H9 (cell line): Measurements from ENCODE around the gene KCNA5. TPM values are rescaled to one million over a fixed set of nuclear protein-coding genes. Genes with fewer than 3 reads are reported as not detected.

ENCODE experiments used
- DNase-seq: peaks from one replicate; pipeline ENCODE4 v3.0.0-alpha.2; 2017
- H2AFZ ChIP-seq: one replicate; pipeline ENCODE4 v1.6.1; 2013; ENCODE audit warnings: mild to moderate bottlenecking, low read length, control low read depth, moderate library complexity
- H2AK5ac ChIP-seq: 2 replicates; pipeline ENCODE4 v1.6.1; 2013; ENCODE audit warnings: low read length, control low read depth, mixed read lengths; ENCODE audit not compliant: insufficient read length
- H2BK120ac ChIP-seq: one replicate; pipeline ENCODE4 v1.6.1; 2013; ENCODE audit warnings: low read depth, mild to moderate bottlenecking, low read length, control low read depth, inconsistent platforms; ENCODE audit not compliant: poor library complexity, severe bottlenecking
- H2BK12ac ChIP-seq: 2 replicates; pipeline ENCODE4 v1.6.1; 2013; ENCODE audit warnings: low read length, control low read depth, mixed read lengths, low read depth; ENCODE audit not compliant: insufficient read length
- H2BK15ac ChIP-seq: 2 replicates; pipeline ENCODE4 v1.6.1; 2013; ENCODE audit warnings: low read depth, low read length, control low read depth
- H2BK20ac ChIP-seq: one replicate; pipeline ENCODE4 v1.6.1; 2013; ENCODE audit warnings: low read depth, mild to moderate bottlenecking, low read length, control low read depth, inconsistent platforms; ENCODE audit not compliant: poor library complexity, severe bottlenecking
- H2BK5ac ChIP-seq: 2 replicates; pipeline ENCODE4 v1.6.1; 2013; ENCODE audit warnings: low read length, control low read depth, mixed read lengths; ENCODE audit not compliant: insufficient read length
- H3K14ac ChIP-seq: 2 replicates; pipeline ENCODE4 v1.6.1; 2013; ENCODE audit warnings: low read length, control low read depth; ENCODE audit not compliant: insufficient read depth
- H3K18ac ChIP-seq: 2 replicates; pipeline ENCODE4 v1.6.1; 2013; ENCODE audit warnings: low read depth, mild to moderate bottlenecking, mixed read lengths, low read length, control low read depth; ENCODE audit not compliant: insufficient read length
- H3K23ac ChIP-seq: 2 replicates; pipeline ENCODE4 v1.6.1; 2013; ENCODE audit warnings: low read length, control low read depth, mixed read lengths, low read depth; ENCODE audit not compliant: insufficient read length
- H3K23me2 ChIP-seq: 2 replicates; pipeline ENCODE4 v1.6.1; 2013; ENCODE audit warnings: low read depth, mild to moderate bottlenecking, mixed read lengths, low read length, control low read depth; ENCODE audit not compliant: insufficient read length, poor library complexity, severe bottlenecking
- H3K27ac ChIP-seq: 2 replicates; pipeline ENCODE4 v1.5.1; 2013; ENCODE audit warnings: low read length, control low read depth, mixed read lengths, low read depth; ENCODE audit not compliant: insufficient read length
- H3K27me3 ChIP-seq: 2 replicates; pipeline ENCODE4 v1.6.1; 2013; ENCODE audit warnings: low read length, control low read depth, inconsistent platforms; ENCODE audit not compliant: insufficient read depth
- H3K4ac ChIP-seq: 2 replicates; pipeline ENCODE4 v1.6.1; 2013; ENCODE audit warnings: low read depth, mild to moderate bottlenecking, control low read depth, inconsistent platforms, low read length, moderate library complexity
- H3K4me1 ChIP-seq: 2 replicates; pipeline ENCODE4 v1.6.1; 2013; ENCODE audit warnings: low read length, control low read depth, inconsistent platforms; ENCODE audit not compliant: insufficient read depth
- H3K4me2 ChIP-seq: 2 replicates; pipeline ENCODE4 v1.6.1; 2013; ENCODE audit warnings: low read length, control low read depth, mixed read lengths; ENCODE audit not compliant: insufficient read length, insufficient read depth
- H3K56ac ChIP-seq: 2 replicates; pipeline ENCODE4 v1.6.1; 2013; ENCODE audit warnings: low read depth, mild to moderate bottlenecking, mixed read lengths, low read length, control low read depth; ENCODE audit not compliant: insufficient read length
- H3K79me1 ChIP-seq: 2 replicates; pipeline ENCODE4 v1.6.1; 2013; ENCODE audit warnings: low read depth, mild to moderate bottlenecking, moderate library complexity, low read length, control low read depth, inconsistent platforms; ENCODE audit not compliant: insufficient read depth, poor library complexity, severe bottlenecking
- H3K79me2 ChIP-seq: 2 replicates; pipeline ENCODE4 v1.6.1; 2013; ENCODE audit warnings: low read length, control low read depth, inconsistent platforms; ENCODE audit not compliant: insufficient read depth
- H3K9ac ChIP-seq: 2 replicates; pipeline ENCODE4 v1.6.1; 2013; ENCODE audit warnings: low read length, control low read depth, mixed read lengths; ENCODE audit not compliant: insufficient read length; ENCODE audit errors: extremely low read depth
- H3K9me3 ChIP-seq: one replicate; pipeline ENCODE4 v1.6.1; 2013; ENCODE audit warnings: low read depth, low read length, inconsistent platforms; ENCODE audit not compliant: control insufficient read depth
- H3T11ph ChIP-seq: one replicate; pipeline ENCODE4 v1.6.1; 2013; ENCODE audit warnings: mild to moderate bottlenecking, low read length, control low read depth, inconsistent platforms
- H4K20me1 ChIP-seq: one replicate; pipeline ENCODE4 v1.6.1; 2013; ENCODE audit not compliant: control insufficient read depth, insufficient read length, insufficient read depth
- H4K5ac ChIP-seq: 2 replicates; pipeline ENCODE4 v1.6.1; 2013; ENCODE audit warnings: low read depth, mild to moderate bottlenecking, mixed read lengths, low read length, control low read depth; ENCODE audit not compliant: insufficient read length
- H4K8ac ChIP-seq: replicated peaks from 2 replicates; pipeline ENCODE4 v1.6.1; 2013; ENCODE audit warnings: low read length, control low read depth, mixed read lengths, low read depth; ENCODE audit not compliant: insufficient read length
- H4K91ac ChIP-seq: 2 replicates; pipeline ENCODE4 v1.6.1; 2013; ENCODE audit warnings: low read depth, mild to moderate bottlenecking, moderate library complexity, mixed read lengths, low read length, control low read depth; ENCODE audit not compliant: insufficient read length
- H3K27ac Mint-ChIP-seq, 3 experiments: 2 replicates in 2 of 3; 3 replicates in 1 of 3; pipeline ENCODE4 v1.8.0; 2020 to 2021; ENCODE audit warnings: mixed read lengths in 3 of 3, mild to moderate bottlenecking in 1 of 3, moderate library complexity in 1 of 3
- H3K27me3 Mint-ChIP-seq: 2 replicates; pipeline ENCODE4 v1.8.0; 2021; ENCODE audit warnings: low read depth, mild to moderate bottlenecking, moderate library complexity, mixed read lengths
- H3K36me3 Mint-ChIP-seq, 3 experiments: 2 replicates in 2 of 3; 3 replicates in 1 of 3; pipeline ENCODE4 v1.8.0; 2020 to 2021; ENCODE audit warnings: low read depth in 3 of 3, mixed read lengths in 3 of 3; ENCODE audit not compliant: insufficient read depth in 1 of 3
- H3K4me1 Mint-ChIP-seq, 2 experiments: 2 replicates each; pipeline ENCODE4 v1.8.0; 2020; ENCODE audit warnings: mixed read lengths in 2 of 2
- H3K4me3 Mint-ChIP-seq, 2 experiments: 2 replicates in 1 of 2; 3 replicates in 1 of 2; pipeline ENCODE4 v1.8.0; 2020 to 2021; ENCODE audit warnings: mild to moderate bottlenecking in 2 of 2, mixed read lengths in 2 of 2, moderate library complexity in 1 of 2
- H3K9me3 Mint-ChIP-seq, 2 experiments: 2 replicates in 1 of 2; 3 replicates in 1 of 2; pipeline ENCODE4 v1.8.0; 2020; ENCODE audit warnings: mild to moderate bottlenecking in 2 of 2, mixed read lengths in 2 of 2, moderate library complexity in 1 of 2
- WGBS: extraction: QIAGEN DNeasy Blood & Tissue Kit; methylation state at CpG from one replicate; pipeline ENCODE4 v1.1.7; 2013; ENCODE audit warnings: missing lambda C conversion rate, low lambda C conversion rate, mixed read lengths; ENCODE audit not compliant: insufficient read length; ENCODE audit errors: extremely low coverage; 5-methylcytosine and 5-hydroxymethylcytosine counted together
- total RNA-seq: library from RNA; stranded (reverse); gene quantifications from 2 replicates; pipeline ENCODE4 v1.2.1, GENCODE V29; 2021
- TF ChIP-seq, protein P1 (sequence below): fragments of 200-600 bp; sonication (generic); conservative IDR thresholded peaks from 3 replicates; pipeline ENCODE4 v1.8.0; 2021; ENCODE audit warnings: antibody characterized with exemption, mild to moderate bottlenecking

The KCNA5 gene
- total RNA-seq, 1 experiment from 2014 or later, result 0.22 TPM

DNA sequence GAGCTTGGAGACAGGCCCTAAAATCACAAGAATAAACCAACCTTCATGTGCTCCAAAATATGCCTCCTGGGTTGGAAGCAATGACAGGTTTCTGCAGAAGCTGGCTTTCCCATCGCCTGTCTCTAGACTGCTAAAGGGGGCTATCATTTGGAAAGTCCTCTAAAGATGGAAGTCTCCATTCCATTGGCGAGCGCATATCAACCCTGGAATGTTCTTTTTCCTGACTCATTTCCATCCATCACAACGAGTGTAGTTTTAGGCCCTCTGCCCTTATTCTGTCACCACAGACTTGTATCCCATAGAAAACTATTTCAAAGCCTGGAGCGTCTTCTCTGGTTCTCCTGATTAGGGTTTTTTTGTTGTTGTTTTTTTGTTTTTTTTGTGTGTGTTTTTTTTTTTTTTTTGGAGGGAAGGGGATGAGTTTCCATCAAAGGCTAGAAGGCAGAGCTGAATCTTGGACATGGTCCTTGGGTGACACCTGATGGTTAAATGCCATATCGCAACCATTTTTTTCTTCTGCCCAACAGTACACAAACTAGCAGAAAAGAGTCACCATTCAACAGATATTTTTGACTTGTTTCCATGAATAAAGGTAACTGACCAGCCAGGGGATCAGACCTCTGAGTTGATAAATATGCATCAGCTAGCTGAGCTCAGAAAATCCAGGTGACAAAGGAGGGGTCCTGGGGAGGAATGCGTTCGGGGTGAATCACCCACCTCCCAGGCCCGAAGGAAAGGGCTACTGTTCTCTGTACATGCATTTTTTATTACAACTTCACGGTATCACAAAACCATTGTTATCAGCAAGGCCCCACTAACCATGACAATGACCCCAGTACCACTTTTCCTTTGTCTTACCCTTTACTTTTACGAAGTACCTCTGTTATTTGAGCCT lies 40.5 kb downstream of the KCNA5 start:
- Histone ChIP-seq H2AK5ac (no peak overlapping the region), H2BK120ac (no peak overlapping the region), H3K23ac (no peak overlapping the region), H3K23me2 (no peaks in the 10 kb centered on the region), H3K27ac (no peak overlapping the region), H3K14ac (no peak overlapping the region), H4K91ac (no peak overlapping the region), H3T11ph (no peak overlapping the region), H3K27me3 (no peaks in the 10 kb centered on the region), H3K4ac (no peak overlapping the region), H3K18ac (no peak overlapping the region), H3K9ac (no peak overlapping the region), H4K8ac (no peak overlapping the region), H2AFZ (no peak overlapping the region), H3K79me1 (no peaks in the 10 kb centered on the region), H3K4me1 (no peaks in the 10 kb centered on the region; the same call in 1 of the 2 replicates), H2BK15ac (no peak overlapping the region), H3K9me3 (no peaks in the 10 kb centered on the region), H2BK5ac (no peak overlapping the region), H3K56ac (no peak overlapping the region), H4K20me1 (no peaks in the 10 kb centered on the region), H3K79me2 (no peaks in the 10 kb centered on the region), H3K4me2 (no peak overlapping the region), H4K5ac (no peak overlapping the region), H2BK20ac (no peak overlapping the region), H2BK12ac (no peak overlapping the region)
- H3K4me3 Mint-ChIP-seq, result no peak overlapping the region
- TF ChIP-seq, protein P1, sequence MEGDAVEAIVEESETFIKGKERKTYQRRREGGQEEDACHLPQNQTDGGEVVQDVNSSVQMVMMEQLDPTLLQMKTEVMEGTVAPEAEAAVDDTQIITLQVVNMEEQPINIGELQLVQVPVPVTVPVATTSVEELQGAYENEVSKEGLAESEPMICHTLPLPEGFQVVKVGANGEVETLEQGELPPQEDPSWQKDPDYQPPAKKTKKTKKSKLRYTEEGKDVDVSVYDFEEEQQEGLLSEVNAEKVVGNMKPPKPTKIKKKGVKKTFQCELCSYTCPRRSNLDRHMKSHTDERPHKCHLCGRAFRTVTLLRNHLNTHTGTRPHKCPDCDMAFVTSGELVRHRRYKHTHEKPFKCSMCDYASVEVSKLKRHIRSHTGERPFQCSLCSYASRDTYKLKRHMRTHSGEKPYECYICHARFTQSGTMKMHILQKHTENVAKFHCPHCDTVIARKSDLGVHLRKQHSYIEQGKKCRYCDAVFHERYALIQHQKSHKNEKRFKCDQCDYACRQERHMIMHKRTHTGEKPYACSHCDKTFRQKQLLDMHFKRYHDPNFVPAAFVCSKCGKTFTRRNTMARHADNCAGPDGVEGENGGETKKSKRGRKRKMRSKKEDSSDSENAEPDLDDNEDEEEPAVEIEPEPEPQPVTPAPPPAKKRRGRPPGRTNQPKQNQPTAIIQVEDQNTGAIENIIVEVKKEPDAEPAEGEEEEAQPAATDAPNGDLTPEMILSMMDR, result peak; percentile 83
- H3K4me1 Mint-ChIP-seq, result peaks cover 16 to 20% of the 10 kb centered on the region in 2 experiments
- H3K36me3 Mint-ChIP-seq, result no peaks in the 10 kb centered on the region
- no peak overlapping the region; a peak in 1 of 7 replicates for H3K27ac Mint-ChIP-seq
- H3K9me3 Mint-ChIP-seq, result no peaks in the 10 kb centered on the region
- no peak for DNase-seq
- H3K27me3 Mint-ChIP-seq, result peaks cover 13% of the 10 kb centered on the region
- no CpG with 5 or more reads among the region's 11 CpGs for WGBS
